SU-DHL-6 (cell line): ENCODE measurements around the gene ITPR1.

Source experiments
- CTCF ChIP-seq: fragments of 200-600 bp; sonication (generic); IDR thresholded peaks from one replicate; pipeline ENCODE4 v1.5.1; 2017; ENCODE audit warnings: antibody characterized with exemption, mild to moderate bottlenecking, low read length, moderate library complexity; ENCODE audit not compliant: insufficient read depth, poor library complexity, severe bottlenecking
- EZH2phosphoT487 ChIP-seq: fragments of 200-600 bp; sonication (generic), shearing (Covaris generic); conservative IDR thresholded peaks from 2 replicates; pipeline ENCODE4 v1.6.1; 2018; ENCODE audit warnings: mild to moderate bottlenecking, antibody characterized with exemption, low read length, moderate library complexity, mixed read lengths

- no peak for TF ChIP-seq CTCF
- TF ChIP-seq EZH2phosphoT487 = no peak
These were observed 326.0 kb downstream of the ITPR1 start for GRCh38 chr3:4818986-4819693.
